Stimulated activated CD8-positive, alpha-beta memory T cell treated with anti-CD3 and anti-CD28 coated beads, Interleukin-4, amount 100 ng/mL, for 48 hours (primary cell): Measurements from ENCODE around the gene CHRD.
A peak's percentile ranks its signal among the peaks of the same experiment; 100 is the strongest.

Experiments used
- DNase-seq: peaks from one replicate; pipeline ENCODE4 v3.0.0-alpha.2; 2020

Gene CHRD

DNA sequence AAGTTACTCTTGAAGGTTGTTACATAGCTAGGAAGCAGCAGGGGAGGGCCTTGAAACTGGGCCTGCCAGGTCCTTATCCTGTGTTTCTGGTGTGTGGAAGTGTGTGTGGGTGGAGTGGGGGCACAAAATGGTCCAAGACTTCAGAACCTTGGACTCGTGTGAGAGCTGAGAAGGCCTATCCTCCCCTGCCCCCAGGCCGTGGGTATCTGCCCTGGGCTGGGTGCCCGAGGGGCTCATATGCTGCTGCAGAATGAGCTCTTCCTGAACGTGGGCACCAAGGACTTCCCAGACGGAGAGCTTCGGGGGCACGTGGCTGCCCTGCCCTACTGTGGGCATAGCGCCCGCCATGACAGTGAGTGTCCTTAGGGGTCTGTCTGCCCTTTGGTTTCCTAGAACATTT, 4.5 kb downstream of the CHRD start:
- DNase-seq: no peak

DNA sequence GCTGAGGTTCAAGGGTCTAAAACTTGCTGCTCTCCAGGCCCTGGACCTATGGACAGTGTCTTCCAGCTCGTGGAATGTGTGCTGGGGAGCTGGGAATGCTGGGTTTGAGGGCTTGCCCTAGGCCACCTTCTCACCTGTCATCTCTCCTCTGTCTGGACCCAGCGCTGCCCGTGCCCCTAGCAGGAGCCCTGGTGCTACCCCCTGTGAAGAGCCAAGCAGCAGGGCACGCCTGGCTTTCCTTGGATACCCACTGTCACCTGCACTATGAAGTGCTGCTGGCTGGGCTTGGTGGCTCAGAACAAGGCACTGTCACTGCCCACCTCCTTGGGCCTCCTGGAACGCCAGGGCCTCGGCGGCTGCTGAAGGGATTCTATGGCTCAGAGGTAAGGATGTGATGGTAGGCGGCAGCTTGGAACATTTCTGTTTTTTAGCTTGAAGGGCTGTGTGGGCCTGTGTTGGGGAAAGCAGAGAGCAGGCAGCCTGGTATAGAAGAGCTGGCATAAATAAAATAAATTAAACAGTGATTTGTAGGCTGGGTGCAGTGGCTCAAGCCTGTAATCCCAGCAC, 5.1 kb downstream of the CHRD start:
- DNase-seq: no peak

DNA sequence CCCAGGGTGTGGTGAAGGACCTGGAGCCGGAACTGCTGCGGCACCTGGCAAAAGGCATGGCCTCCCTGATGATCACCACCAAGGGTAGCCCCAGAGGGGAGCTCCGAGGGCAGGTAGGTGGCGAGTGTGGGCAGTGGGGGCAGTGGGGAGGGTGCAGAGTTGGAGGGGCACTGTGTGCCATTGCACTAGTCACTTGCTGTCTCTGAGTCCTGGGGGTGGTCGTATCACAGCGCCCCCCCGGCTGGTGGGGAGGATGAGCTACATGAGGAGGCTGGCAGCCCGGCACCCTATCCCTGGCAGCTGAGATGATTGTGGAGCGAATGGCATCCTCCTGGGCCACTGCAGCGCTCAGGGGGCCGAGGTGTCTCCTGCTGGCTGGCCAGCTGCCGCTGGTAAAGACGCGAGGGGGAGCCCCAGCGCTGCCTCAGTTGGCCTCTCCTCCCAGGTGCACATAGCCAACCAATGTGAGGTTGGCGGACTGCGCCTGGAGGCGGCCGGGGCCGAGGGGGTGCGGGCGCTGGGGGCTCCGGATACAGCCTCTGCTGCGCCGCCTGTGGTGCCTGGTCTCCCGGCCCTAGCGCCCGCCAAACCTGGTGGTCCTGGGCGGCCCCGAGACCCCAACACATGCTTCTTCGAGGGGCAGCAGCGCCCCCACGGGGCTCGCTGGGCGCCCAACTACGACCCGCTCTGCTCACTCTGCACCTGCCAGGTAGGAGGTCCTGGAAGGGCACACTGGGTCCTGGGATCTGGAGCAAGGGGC, 6.4 kb downstream of the CHRD start:
- no peak for DNase-seq

DNA sequence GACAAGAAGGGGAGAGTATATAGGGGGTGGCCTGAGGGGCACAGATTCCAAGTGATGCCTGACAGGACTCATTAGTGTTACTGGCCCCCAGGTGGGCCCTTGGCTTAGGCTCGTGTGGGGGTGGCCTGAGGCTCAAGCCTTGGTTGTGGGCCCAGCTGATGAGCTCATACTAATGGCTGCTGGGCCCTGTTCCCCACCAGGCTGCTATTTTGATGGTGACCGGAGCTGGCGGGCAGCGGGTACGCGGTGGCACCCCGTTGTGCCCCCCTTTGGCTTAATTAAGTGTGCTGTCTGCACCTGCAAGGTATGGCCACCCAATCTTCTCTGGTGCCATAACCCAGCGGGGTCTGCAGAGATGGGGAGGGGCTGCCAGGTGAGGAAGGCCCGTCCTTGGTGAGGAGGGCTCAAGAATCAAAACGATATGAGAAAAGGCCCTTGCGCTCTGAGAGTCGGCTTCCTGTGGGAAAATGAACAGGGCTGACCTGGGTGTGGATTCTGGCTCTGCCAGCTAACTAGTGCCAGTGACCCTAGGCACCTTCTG, 7.4 kb downstream of the CHRD start:
- no peak for DNase-seq

DNA sequence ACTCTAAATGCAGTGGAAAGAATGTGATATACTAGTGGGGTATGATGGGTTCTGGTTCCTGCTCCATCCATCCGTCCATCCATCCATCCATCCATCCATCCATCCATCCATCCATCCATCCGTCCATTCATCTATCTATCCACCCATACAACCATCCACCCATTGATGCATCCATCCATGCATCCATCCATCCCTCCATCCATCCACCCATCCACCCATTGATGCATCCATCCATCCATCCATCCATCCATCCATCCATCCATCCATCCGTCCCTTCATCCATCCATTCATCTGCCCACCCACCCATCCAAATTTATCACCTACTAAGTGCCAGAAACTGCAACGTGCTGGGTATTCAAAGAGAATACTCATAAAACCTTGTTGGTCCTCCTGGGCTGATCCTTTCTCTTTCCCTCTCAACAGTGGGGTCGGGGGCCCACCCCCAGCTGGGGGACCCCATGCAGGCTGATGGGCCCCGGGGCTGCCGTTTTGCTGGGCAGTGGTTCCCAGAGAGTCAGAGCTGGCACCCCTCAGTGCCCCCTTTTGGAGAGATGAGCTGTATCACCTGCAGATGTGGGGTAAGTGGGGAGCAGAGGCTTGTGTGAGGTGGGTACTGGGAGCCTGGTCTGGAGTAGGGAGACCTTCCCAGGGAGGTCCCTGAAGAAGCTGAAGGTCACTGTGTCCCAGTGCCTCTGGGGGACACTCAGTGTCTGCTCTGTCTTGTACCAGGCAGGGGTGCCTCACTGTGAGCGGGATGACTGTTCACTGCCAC, 8.5 kb downstream of the CHRD start:
- no peak for DNase-seq

DNA sequence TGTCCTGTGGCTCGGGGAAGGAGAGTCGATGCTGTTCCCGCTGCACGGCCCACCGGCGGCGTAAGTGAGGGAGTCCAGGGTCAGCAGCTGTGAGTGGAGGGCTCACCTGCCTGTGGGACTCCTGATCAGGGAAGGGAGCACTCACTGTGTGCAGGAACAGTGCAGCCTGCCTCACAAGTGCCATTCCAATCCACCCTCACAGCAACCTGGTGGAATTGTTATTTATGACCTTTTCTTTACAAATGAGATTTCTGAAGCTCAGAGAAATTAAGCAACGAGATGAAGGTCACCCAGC, 9.0 kb downstream of the CHRD start:
- no peak for DNase-seq

DNA sequence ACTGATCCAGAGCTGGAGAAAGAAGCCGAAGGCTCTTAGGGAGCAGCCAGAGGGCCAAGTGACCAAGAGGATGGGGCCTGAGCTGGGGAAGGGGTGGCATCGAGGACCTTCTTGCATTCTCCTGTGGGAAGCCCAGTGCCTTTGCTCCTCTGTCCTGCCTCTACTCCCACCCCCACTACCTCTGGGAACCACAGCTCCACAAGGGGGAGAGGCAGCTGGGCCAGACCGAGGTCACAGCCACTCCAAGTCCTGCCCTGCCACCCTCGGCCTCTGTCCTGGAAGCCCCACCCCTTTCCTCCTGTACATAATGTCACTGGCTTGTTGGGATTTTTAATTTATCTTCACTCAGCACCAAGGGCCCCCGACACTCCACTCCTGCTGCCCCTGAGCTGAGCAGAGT, 9.5 kb downstream of the CHRD start:
- no peak for DNase-seq

DNA sequence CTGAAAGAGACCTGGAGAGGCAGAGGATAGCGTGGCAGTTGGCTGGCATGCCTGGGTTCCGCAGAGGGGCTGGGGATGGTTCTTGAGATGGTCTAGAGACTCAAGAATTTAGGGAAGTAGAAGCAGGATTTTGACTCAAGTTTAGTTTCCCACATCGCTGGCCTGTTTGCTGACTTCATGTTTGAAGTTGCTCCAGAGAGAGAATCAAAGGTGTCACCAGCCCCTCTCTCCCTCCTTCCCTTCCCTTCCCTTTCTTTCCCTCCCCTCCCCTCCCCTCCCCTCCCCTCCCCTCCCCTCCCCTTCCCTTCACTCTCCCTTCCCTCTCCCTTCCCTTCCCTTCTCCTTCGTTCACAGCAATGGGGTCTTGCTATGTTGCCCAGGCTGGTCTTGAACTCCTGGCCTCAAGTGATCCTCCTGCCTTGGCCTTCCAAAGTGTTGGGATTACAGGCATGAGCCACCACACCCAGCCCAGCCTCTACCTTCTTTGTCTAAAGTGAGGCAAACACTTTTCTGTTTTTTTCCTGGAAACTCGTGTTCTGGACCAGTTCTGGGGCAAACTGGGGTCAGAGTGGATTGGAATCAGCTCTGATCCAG, 10.2 kb downstream of the CHRD start:
- no peak for DNase-seq

DNA sequence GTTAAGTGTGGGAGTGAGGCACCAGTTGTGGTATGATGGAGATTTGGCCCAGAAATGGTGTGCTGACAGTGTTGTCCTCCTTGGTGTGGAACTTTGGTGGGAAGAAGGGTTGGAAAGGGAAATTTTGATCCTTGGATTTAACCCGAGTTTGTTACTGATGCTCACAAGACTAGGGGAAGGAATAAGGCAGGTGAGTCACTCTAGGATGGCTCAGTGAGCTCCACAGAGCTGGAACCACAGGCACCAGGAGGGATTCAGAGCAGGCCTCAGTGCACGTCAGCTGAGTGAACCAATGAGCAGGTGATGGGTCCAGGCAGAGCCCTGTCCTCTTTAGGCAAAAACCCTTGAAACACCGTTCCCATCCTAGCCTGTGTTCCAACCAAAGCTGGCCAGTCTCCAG, 11.4 kb downstream of the CHRD start:
- DNase-seq: no peak

DNA sequence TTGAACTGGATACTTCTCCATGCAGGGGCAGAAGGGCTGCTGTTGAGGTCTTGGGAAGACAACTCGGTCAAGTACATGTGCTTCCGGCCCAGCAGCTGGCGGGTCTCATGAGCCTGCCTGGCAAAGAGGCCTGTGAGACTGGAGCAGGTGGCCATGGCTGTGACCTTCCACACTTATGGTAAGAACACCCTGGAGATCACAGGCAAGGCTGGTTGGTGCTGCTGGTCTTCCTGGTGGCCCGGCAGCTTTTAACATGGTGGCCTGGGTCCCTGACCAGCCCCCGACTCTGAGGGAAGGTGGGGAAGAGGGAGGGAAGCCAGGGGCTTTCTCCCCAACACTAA, 15.4 kb downstream of the CHRD start:
- DNase-seq: no peak

DNA sequence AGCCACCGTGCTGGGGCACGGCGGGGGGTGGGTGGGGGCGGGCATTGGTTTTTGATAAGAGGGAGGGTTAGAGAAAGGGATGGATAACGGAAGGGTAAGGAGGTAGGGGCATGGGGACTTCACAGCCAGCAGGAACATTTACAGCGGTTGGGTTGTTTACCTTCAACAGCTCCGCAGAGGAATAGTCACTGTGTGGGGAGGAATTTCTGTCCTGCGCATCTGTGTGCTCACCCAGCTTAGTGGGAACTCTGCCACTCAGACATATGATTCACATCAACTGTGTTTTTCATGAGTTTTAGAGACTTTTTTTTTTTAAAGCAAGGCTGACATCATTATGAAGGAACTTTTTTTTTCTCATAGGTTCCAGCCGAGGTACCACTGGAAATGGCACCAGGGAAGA, 19.6 kb downstream of the CHRD start:
- DNase-seq: no peak

DNA sequence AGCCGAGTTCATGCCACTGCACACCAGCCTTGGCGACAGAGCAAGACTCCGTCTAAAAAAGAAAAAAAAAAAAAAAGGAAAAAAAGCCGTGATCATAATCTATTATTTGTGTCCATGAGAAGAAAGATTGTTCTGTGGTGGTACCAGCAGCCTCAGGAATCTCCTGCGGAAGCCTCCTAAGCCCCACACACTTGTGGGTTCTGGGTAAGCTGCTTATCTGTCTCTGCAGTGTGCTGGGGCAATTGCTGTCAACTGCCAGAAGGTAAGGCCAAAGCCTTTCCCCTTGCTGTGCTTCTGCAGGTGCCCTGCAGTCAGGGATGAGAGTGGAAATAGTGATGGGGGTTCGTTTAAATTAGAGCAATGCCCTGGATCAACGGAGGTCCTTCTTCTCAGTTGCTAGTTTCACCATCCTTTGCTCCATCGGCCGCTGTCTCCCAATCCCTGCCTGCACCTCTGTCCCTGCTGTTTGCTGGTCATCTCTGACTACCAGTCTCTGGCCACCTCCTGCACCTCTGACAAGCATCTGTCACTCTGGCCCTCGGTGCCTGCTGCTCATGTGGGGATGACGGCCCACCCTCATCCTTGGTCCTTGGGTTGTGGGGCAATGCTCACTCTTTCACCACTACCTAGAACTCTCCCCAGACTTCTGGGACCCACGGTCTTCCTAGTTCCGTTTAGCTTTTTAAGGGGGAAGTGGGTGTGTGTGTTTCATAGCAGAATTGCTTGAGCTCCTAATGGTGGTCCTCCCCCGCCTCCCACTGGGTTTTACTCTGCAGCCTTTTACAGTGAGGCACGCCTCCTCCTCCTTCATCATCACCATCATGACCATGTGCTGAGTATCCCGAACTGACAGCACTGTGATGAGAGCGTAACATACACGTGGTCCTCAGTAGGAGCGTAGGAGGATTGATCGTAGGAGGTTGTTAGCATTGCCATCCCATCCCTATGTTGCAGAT, 25.5 kb downstream of the CHRD start:
- DNase-seq: no peak

DNA sequence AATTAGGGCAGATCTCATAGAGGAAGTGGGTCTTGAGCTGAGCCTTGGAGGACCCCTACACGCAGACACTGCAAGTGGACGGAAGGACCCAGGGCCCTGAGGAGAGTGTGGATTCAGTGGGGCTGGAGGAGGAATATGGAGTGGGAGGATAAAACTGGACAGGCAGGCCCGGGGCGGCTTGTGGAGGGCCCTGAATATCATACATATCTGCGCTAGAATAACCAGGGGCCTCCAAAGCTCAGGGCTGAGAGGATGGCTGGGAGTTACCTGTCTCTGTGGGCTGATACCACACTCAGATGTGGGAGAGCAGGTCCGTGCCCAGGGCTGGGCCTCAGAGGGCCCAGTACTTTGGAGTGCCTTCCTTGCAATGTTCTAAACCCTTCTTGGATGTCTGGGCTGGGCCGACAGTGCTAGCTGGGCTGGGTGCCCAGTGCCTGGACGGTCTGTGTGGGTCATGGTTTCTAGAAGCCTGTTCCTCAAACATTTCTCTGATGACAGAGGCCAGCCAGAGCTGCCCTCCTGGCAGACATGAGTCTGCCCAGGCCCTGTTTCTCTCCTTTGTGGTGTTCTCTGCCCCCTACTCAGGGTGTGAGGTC, 29.6 kb downstream of the CHRD start:
- no peak for DNase-seq

DNA sequence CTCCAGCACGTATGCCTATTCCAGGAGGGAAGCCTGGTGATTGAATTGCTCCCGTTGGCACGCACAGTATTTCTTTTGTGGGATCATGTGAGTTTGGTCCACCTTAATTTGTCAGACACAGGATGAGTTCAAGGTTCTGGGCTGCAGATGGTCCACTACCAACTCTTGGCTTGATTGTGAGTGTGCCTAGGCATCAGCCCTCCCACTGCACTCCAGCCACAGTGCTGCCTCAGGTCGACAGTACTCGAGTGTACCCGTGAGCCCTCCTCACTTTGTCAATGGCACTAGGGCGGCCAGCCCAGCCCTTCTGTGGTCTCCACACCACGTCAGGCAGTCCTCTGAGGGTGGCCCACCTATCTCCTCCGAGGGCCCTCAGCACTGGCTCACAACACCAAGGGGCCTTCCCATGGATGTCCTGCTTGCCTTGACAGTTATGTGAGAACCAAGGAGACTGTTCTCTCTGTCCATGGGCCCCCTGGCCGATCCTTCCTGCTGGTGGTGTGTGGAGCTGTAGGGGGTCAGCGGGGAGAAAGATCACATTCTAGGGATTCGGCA, 30.2 kb downstream of the CHRD start:
- no peak for DNase-seq

DNA sequence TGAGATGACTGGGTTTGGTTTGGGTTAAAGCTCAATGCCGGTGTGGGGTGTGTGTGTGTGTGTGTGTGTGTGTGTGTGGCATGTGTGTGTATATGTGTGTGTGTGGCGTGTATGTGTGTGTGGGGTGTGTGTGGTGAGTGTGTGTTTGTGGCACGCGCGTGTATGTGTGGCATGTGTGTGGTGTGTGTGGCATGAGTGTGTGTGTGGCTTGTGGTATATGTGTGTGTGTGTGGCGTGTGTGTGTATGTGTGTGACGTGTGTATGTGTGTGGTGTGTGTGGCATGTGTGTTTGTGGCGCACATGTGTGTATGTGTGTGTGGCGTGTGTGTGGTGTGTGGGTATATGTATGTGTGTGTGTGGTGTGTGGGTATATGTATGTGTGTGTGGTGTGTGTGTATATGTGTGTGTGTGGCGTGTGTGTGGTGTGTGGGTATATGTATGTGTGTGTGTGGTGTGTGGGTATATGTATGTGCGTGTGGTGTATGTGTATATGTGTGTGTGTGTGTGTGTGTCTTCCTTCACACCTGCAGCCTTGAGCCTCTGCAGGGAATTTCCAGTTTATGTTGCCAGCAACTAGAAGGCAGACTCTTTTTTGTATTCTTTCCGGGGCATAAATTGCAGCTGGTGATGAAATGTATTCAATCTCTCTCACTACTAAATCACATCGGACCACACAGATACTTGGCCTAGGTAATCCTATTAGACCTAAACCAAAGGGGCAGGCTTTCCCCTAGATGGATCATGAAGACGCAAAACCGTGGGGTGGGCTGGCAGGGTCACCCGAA, 34.8 kb downstream of the CHRD start:
- no peak for DNase-seq

DNA sequence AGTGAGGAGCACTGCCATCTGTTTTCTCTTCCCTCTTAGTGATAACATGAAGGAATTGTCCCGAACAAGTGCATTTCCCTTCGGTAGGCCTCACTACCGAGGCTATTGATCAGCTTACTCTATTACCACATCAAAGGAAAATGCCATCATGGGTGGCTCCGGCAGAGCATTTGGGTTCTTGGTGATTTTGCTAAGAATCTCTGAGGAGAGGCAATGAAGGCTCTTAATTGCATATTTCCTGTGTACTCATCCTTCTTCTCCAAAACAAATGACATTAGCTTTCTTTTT, 35.3 kb downstream of the CHRD start:
- no peak for DNase-seq

DNA sequence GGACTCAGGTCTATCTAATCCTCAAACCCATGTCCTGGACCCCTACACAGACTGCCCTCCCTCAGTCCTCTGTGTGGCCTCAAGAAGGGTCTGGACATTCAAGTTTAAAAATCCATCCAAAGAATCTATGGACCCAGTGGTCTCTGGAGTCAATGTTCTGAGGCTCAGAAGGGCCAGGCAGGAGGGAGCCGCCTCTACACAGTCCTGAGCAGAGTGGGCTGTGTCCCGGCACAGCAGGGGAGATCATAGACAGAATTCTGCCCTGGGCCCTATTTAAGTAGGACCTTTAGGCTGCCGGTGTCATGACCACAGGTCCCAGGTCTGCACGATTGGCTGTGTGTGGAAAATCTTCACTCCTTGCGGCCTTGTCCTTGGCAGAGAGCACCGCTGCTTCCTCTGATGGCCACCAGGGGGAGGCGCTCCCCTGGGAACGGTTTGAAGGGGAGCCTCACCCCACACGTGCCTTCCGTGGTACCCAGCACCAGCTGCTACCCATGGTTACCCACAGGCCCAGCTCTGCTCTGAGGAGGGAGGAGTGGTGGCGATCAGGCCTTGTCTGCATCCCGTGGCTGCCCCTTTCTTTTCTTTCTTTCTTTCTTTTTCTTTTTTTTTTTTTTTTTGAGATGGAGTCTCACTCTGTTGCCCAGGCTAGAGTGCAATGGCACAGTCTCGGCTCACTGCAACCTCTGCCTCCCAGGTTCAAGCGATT, 37.9 kb downstream of the CHRD start:
- DNase-seq: peak; percentile 81

DNA sequence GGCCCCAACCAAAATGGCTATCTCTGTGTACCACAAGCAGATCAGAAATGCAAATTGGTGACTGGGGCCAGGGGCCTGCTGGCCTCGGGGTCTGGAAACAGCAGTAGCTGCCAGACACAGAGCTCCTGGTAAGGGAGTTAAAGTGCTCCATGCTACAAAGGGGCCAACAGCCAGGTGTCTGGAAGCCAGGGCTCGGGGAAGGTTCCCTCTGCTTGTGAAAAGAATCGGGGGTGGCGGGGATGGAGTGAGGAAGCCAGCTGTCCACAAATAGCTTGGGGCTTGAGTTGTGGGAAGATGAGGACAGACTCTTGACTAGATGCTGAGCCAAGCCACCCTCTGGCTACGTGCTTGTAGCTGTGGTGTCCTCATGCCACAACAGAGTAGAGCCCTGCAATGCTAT, 39.3 kb downstream of the CHRD start:
- no peak for DNase-seq

DNA sequence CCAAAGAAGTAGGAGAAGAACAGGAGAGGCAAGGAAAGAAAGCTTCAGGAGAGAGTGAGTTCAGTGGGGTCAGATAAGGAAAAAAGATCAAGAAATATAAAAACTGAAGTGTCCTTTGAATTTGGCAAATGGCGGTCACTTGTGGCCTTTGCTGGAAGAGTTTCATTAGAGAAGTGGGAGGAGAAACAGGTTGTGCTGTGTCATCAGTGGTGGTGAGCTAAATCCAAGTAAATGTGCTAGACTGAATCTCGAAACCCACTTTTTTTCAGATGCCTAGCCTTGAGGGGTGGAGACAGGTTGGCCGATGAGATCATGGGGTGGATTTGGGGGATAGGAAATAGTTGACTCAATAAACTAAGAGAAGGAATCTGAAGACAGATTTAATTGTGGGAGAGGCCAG, 43.7 kb downstream of the CHRD start:
- no peak for DNase-seq

DNA sequence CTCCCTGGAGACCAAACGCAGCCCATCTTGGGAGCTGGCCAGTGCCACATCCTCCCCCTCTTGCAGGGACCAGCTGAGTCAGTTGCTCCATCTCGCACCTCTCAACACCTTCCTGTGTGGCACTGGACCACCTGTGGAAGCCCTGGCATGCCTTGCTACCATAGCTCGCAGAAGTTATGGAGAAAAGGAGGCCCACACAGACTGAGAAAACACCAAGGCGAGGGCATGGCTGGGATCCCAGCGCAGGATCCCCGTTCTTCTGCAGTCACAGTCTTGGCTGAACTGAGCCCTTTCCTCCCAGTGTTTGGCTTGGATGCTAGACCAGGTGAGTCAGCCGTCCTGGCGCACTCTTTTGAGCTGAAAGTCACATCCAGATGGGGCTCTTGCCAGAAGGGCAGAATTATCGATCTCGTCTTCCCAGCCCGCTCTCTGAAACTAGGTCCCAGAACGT, 46.9 kb downstream of the CHRD start:
- DNase-seq: no peak
